Effector memory CD4-positive, alpha-beta T cell (primary cell): ENCODE measurements around the gene CDKL5.

Experiments used
- DNase-seq, 3 donors: peaks; one replicate each; pipeline ENCODE4 v3.0.0-alpha.2; 2020
- H3K27ac ChIP-seq: 2 replicates; pipeline ENCODE4 v1.7.0; 2013; ENCODE audit warnings: mild to moderate bottlenecking, low read length, moderate library complexity; ENCODE audit not compliant: insufficient read depth, poor library complexity, severe bottlenecking
- H3K27me3 ChIP-seq: replicated peaks from 2 replicates; pipeline ENCODE4 v1.7.0; 2013; ENCODE audit warnings: mild to moderate bottlenecking, low read length; ENCODE audit not compliant: insufficient read depth, control insufficient read depth, poor library complexity, severe bottlenecking
- H3K36me3 ChIP-seq: 2 replicates; pipeline ENCODE4 v1.7.0; 2013; ENCODE audit warnings: mild to moderate bottlenecking, low read length, moderate library complexity; ENCODE audit not compliant: control insufficient read depth, insufficient read depth
- H3K4me1 ChIP-seq: 2 replicates; pipeline ENCODE4 v1.7.0; 2013; ENCODE audit warnings: low read length, mild to moderate bottlenecking; ENCODE audit not compliant: control insufficient read depth, insufficient read depth, poor library complexity, severe bottlenecking
- H3K4me3 ChIP-seq: 2 replicates; pipeline ENCODE4 v1.7.0; 2013; ENCODE audit warnings: low read length, low read depth, mild to moderate bottlenecking; ENCODE audit not compliant: insufficient read depth, poor library complexity, severe bottlenecking
- H3K9me3 ChIP-seq: 2 replicates; pipeline ENCODE4 v1.7.0; 2013; ENCODE audit warnings: mild to moderate bottlenecking, low read length, moderate library complexity; ENCODE audit not compliant: control insufficient read depth

Gene CDKL5

DNA sequence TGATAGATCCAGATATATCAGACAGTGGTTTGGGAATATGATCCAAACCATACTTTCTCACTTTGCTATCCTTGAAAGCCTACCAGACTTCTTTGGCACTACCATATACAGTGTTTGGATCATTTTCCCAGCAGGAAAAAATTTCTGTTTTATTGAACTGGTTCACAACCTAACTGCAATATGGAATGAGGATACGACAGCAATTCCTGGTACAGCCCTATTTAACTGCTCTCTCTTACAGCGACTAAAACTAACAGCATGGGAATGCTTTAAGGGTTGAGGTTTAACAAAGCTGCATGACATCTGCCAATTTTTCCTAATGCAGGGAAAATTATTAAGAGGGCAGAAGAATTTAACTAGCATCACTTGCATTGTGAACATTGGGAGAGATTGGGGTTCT, 199.2 kb downstream of the CDKL5 start:
- H3K27ac ChIP-seq: no peak overlapping the region
- H3K4me1 ChIP-seq: no peaks in the 10 kb centered on the region
- no peak overlapping the region for H3K4me3 ChIP-seq
- H3K9me3 ChIP-seq: no peaks in the 10 kb centered on the region
- DNase-seq: no peak
- no peaks in the 10 kb centered on the region for H3K27me3 ChIP-seq
- H3K36me3 ChIP-seq: peaks cover 3% of the 10 kb centered on the region

DNA sequence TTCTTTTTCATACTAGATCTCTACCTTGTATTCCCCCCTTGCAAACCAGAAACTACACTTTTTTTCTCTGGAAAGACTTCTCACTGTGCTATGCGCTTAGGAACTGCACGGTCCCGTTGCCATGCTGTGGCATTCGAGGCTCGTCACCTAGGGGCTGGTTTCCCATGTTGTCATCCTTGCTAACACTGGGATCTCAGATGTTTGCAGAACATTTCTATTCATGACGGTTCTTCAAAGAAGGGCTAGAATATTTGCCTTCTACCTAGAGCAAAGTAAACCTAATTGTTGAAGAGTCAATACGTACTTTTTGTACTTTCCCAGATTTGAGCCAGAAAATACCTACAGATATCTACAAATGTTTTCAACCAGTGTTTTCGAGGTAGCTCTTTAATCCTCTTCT, 205.5 kb downstream of the CDKL5 start:
- Histone ChIP-seq H3K27ac (no peak overlapping the region), H3K4me3 (no peak overlapping the region), H3K36me3 (peaks cover 3% of the 10 kb centered on the region), H3K4me1 (no peaks in the 10 kb centered on the region), H3K27me3 (no peaks in the 10 kb centered on the region), H3K9me3 (no peaks in the 10 kb centered on the region)
- DNase-seq: no peak

DNA sequence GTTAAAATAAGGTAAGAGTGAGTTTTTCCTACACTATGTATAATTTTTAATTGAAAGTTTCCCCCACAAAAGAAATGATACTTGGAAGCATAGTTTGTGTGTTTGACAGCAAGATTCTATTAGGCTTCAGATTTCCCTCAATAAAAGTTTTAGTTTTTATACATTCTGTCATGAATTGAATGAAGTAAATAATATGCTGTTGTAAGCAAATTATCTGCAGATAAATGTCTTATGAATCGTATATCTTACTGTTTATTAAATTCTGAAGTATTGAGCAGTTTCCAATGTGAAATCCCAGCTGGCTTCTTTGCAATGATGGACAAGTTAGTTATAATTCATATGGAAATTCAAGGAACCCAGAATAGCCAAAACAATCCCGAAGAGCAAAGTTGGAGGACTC, 213.0 kb downstream of the CDKL5 start:
- no peak overlapping the region for H3K27ac ChIP-seq
- no peaks in the 10 kb centered on the region for H3K4me1 ChIP-seq
- no peak for DNase-seq

DNA sequence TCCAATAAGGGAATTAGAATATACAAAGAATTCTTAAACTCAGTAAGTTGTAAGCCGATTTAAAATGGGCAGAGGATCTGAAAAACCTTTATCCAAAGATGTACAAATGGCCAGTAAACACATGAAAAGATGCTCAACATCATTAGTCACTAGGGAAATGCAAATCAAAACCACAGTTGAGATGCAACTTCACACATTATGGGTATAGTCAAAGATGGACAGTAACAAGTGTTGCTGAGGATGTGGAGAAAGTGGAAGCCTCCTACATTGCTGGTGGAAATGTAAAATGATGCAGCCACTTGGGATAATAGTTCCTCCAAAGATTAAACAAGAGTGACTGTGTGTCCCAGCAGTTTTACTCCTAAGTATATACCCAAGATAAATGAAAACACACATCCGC, 213.9 kb downstream of the CDKL5 start:
- H3K27ac ChIP-seq: no peak overlapping the region
- H3K27me3 ChIP-seq: no peaks in the 10 kb centered on the region
- H3K9me3 ChIP-seq: no peaks in the 10 kb centered on the region
- no peak for DNase-seq
- H3K4me3 ChIP-seq: no peak overlapping the region
- no peaks in the 10 kb centered on the region for H3K4me1 ChIP-seq
- H3K36me3 ChIP-seq: no peaks in the 10 kb centered on the region

More for the DNA sequence above, 213.0 kb downstream of the CDKL5 start:
- no peak overlapping the region for H3K4me3 ChIP-seq
- no peaks in the 10 kb centered on the region for H3K27me3 ChIP-seq
- H3K9me3 ChIP-seq: no peaks in the 10 kb centered on the region
- H3K36me3 ChIP-seq: no peaks in the 10 kb centered on the region

DNA sequence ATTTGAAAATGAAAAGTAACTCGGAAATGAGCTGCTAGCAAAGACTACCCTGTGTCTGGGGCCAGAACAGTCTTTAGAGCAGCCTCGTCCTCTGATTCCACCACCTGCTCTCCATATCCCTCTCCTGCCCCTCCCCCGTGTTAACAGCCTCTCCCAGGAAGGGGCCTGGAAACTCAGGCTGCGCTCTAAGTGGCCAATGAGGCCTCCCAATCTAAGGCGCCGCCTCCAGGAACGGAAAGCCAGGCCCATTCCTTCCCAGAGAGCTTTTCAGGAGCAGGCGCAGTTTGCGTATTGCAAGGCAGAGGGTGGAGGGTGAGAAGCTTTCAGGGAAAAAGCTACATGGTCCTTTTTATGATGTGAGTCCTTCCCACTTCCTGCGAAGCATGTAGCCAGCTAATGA, 215.3 kb downstream of the CDKL5 start:
- Histone ChIP-seq H3K4me1 (no peaks in the 10 kb centered on the region), H3K9me3 (no peaks in the 10 kb centered on the region), H3K27me3 (no peaks in the 10 kb centered on the region), H3K4me3 (no peak overlapping the region), H3K36me3 (no peaks in the 10 kb centered on the region), H3K27ac (no peak overlapping the region)
- no peak for DNase-seq

DNA sequence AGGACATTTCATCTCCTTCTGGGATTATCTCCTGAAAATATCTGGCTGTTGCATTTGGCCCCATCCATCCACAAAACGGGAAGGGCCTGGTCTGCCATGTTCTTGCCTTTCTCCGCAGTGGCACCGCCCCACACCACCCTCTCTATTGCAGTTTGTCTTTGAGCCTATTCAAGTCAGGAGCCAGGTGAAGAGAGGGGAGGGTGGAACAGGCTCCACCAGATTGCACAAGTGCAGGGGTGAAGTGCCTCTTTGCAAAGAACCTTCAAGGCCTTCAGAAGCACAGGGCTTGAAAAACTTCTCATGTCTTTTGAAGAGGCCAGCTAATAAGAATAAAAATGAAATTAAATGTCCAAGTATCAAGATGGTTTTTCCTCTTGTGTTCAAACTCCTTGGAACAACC, 217.8 kb downstream of the CDKL5 start:
- Histone ChIP-seq H3K27me3 (no peaks in the 10 kb centered on the region), H3K9me3 (no peaks in the 10 kb centered on the region), H3K4me1 (no peaks in the 10 kb centered on the region)

DNA sequence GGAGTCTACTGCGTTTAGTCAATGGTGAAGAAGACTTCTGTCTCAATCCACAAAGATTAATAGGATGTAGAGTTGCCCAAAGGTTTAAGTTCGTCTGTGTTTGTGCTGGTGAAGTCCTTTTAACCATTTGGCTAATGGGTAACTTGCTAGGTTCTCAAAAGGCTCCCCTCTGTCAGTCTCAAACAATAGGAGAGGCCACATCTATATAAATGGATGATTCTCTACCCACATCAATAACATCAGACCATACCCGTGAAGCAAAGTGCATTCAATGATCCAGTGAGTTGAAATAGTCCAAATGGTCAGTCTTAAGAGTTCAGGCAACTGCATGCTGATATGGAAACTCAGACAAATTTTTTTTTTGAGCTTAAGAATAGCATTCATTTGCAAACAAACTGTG, 218.4 kb downstream of the CDKL5 start:
- Histone ChIP-seq H3K9me3 (no peaks in the 10 kb centered on the region), H3K4me3 (no peak overlapping the region), H3K36me3 (no peaks in the 10 kb centered on the region), H3K27me3 (no peaks in the 10 kb centered on the region), H3K27ac (no peak overlapping the region), H3K4me1 (no peaks in the 10 kb centered on the region)
- DNase-seq: no peak

More for the DNA sequence above, 217.8 kb downstream of the CDKL5 start:
- no peak overlapping the region for H3K27ac ChIP-seq
- DNase-seq: no peak
- no peak overlapping the region for H3K4me3 ChIP-seq
- H3K36me3 ChIP-seq: no peaks in the 10 kb centered on the region

DNA sequence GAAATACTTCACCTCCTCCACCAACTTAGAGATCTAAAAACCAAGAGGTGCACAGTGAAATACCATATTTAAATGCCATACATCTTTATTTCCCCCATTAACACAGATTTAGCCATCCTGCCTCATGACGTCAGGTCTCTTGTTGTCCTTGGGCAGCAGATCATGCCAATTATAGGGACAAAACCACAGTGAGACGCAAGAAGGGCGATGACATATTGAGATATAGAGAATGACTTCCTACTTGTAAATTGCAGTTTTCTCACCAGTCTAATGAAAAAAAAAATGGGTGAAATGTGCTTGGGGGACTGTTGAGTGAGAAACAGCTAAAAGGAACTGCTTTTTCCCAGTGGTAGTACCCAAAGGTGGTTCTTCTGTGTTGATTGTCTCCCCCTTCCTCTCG, 222.2 kb downstream of the CDKL5 start:
- no peak for DNase-seq
- H3K27ac ChIP-seq: no peak overlapping the region
- H3K36me3 ChIP-seq: no peaks in the 10 kb centered on the region
- no peaks in the 10 kb centered on the region for H3K9me3 ChIP-seq
- H3K4me1 ChIP-seq: no peaks in the 10 kb centered on the region
- no peak overlapping the region for H3K4me3 ChIP-seq
- no peaks in the 10 kb centered on the region for H3K27me3 ChIP-seq

DNA sequence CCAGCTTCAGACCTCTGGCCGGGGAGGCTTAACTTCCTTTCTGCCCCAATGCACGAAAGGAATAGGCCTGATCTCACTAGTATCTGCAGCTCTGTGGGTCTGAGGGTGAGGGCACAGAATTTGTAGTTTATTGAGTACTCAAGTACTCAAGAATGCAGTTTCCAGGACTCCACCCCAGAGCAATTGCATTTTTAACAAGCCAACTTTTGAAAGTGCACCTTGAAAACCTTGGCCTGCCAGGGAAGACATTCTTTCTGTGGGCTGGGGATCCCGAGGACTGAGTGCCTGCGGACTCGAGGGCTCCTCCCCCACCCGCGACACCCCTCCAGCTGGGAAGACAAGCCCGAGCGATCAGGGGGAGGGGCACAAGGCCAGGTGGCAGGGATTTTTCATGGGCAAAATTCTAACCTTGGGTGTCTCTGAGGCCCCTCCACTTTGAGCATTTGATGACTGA, 224.1 kb downstream of the CDKL5 start:
- Histone ChIP-seq H3K27ac (no peak overlapping the region), H3K9me3 (no peaks in the 10 kb centered on the region)
- DNase-seq: no peak

DNA sequence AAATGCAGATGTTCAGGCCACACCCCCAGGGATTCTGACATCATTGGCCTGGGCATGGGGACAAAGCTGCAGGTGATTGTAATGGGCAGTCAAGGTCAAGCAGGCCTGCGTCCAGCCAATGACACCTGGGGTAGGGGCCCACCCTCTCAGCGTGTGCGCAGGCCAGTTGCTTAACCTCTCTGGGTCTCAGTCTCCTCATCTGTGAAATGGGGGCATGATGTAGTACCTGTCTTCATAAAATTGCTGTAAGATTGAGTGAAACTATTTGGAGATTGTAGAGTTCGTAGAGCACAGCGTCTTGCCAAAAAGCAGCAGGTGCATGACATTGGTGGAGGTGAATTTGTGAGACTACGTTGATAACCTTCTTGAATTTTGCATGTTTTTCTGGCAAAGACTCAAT, 225.3 kb downstream of the CDKL5 start:
- no peak for DNase-seq
- no peaks in the 10 kb centered on the region for H3K4me1 ChIP-seq
- no peak overlapping the region for H3K4me3 ChIP-seq
- no peaks in the 10 kb centered on the region for H3K9me3 ChIP-seq
- no peak overlapping the region for H3K27ac ChIP-seq
- no peaks in the 10 kb centered on the region for H3K36me3 ChIP-seq
- no peaks in the 10 kb centered on the region for H3K27me3 ChIP-seq

More for the DNA sequence above, 224.1 kb downstream of the CDKL5 start:
- Histone ChIP-seq H3K27me3 (no peaks in the 10 kb centered on the region), H3K4me3 (no peak overlapping the region), H3K4me1 (no peaks in the 10 kb centered on the region), H3K36me3 (no peaks in the 10 kb centered on the region)

DNA sequence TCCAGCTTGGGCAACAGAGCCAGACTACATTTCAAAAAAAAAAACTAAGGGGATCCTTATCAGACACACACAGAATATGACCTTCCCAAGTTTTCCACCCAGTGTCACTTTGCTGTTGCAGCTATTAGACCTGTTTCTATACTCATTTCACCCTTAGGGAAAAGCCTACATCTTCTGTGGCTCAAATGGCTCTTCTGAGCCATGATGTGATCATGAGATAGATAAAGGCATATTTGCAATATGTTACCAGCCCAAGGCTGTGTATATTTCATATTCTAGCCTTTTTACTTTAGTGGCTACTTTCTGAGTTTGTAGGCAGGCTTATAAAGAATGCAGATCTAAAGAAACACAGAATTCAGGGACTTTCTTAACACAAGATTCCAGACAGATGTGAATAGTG, 227.2 kb downstream of the CDKL5 start:
- H3K27ac ChIP-seq: no peak overlapping the region
- H3K27me3 ChIP-seq: no peaks in the 10 kb centered on the region
- H3K4me1 ChIP-seq: no peaks in the 10 kb centered on the region
- H3K4me3 ChIP-seq: no peak overlapping the region
- no peaks in the 10 kb centered on the region for H3K36me3 ChIP-seq
- no peaks in the 10 kb centered on the region for H3K9me3 ChIP-seq
- no peak for DNase-seq
